Erythroblast (primary cell): Measurements from ENCODE around the gene PPP6R2.

Experiments used
- GATA1 ChIP-seq: IDR thresholded peaks from 2 replicates; pipeline ENCODE4 v1.6.1; 2011; ENCODE audit warnings: low read depth, mild to moderate bottlenecking, control low read depth, low read length, moderate library complexity
- POLR2A ChIP-seq: IDR thresholded peaks from 2 replicates; pipeline ENCODE4 v1.6.1; 2011; ENCODE audit warnings: mild to moderate bottlenecking, low read length

DNA sequence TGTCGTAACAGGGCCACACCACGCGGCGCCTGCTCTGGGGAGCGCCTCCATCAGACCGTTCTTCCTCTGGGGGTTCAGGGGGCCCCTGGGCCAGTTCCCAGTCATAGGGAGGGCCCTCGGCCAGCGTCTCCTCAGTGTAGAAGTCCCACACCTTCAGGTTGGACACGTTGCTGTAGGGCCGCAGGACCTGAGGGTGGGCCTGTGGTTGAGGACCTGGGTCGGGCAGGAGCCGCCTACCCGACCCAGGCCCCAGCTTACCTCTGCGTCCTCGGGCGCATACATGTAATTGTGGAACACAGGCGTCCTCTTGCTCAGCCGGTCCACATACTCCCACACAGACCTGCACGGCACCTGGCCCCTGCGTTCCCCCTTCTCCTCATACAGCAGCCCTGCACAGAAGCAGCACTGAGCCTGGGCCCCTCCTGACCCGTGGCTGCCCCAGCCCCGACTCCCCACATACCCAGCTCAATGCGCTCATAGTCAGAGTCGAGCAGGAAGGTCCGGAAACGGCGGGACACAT lies 111.5 kb downstream of the PPP6R2 start:
- TF ChIP-seq POLR2A (no peak), GATA1 (no peak)
